H9 (cell line): ENCODE results near the gene IQCE. TPM values are rescaled to one million over a fixed set of nuclear protein-coding genes. Genes with fewer than 3 reads are reported as not detected.

Source experiments
- DNase-seq: peaks from one replicate; pipeline ENCODE4 v3.0.0-alpha.2; 2017
- H2AFZ ChIP-seq: one replicate; pipeline ENCODE4 v1.6.1; 2013; ENCODE audit warnings: mild to moderate bottlenecking, low read length, control low read depth, moderate library complexity
- H2AK5ac ChIP-seq: 2 replicates; pipeline ENCODE4 v1.6.1; 2013; ENCODE audit warnings: low read length, control low read depth, mixed read lengths; ENCODE audit not compliant: insufficient read length
- H2BK120ac ChIP-seq: one replicate; pipeline ENCODE4 v1.6.1; 2013; ENCODE audit warnings: low read depth, mild to moderate bottlenecking, low read length, control low read depth, inconsistent platforms; ENCODE audit not compliant: poor library complexity, severe bottlenecking
- H2BK12ac ChIP-seq: 2 replicates; pipeline ENCODE4 v1.6.1; 2013; ENCODE audit warnings: low read length, control low read depth, mixed read lengths, low read depth; ENCODE audit not compliant: insufficient read length
- H2BK15ac ChIP-seq: 2 replicates; pipeline ENCODE4 v1.6.1; 2013; ENCODE audit warnings: low read depth, low read length, control low read depth
- H2BK20ac ChIP-seq: one replicate; pipeline ENCODE4 v1.6.1; 2013; ENCODE audit warnings: low read depth, mild to moderate bottlenecking, low read length, control low read depth, inconsistent platforms; ENCODE audit not compliant: poor library complexity, severe bottlenecking
- H2BK5ac ChIP-seq: 2 replicates; pipeline ENCODE4 v1.6.1; 2013; ENCODE audit warnings: low read length, control low read depth, mixed read lengths; ENCODE audit not compliant: insufficient read length
- H3K14ac ChIP-seq: 2 replicates; pipeline ENCODE4 v1.6.1; 2013; ENCODE audit warnings: low read length, control low read depth; ENCODE audit not compliant: insufficient read depth
- H3K18ac ChIP-seq: 2 replicates; pipeline ENCODE4 v1.6.1; 2013; ENCODE audit warnings: low read depth, mild to moderate bottlenecking, mixed read lengths, low read length, control low read depth; ENCODE audit not compliant: insufficient read length
- H3K23ac ChIP-seq: 2 replicates; pipeline ENCODE4 v1.6.1; 2013; ENCODE audit warnings: low read length, control low read depth, mixed read lengths, low read depth; ENCODE audit not compliant: insufficient read length
- H3K23me2 ChIP-seq: 2 replicates; pipeline ENCODE4 v1.6.1; 2013; ENCODE audit warnings: low read depth, mild to moderate bottlenecking, mixed read lengths, low read length, control low read depth; ENCODE audit not compliant: insufficient read length, poor library complexity, severe bottlenecking
- H3K27ac ChIP-seq: 2 replicates; pipeline ENCODE4 v1.5.1; 2013; ENCODE audit warnings: low read length, control low read depth, mixed read lengths, low read depth; ENCODE audit not compliant: insufficient read length
- H3K27me3 ChIP-seq: 2 replicates; pipeline ENCODE4 v1.6.1; 2013; ENCODE audit warnings: low read length, control low read depth, inconsistent platforms; ENCODE audit not compliant: insufficient read depth
- H3K4ac ChIP-seq: 2 replicates; pipeline ENCODE4 v1.6.1; 2013; ENCODE audit warnings: low read depth, mild to moderate bottlenecking, control low read depth, inconsistent platforms, low read length, moderate library complexity
- H3K4me1 ChIP-seq: 2 replicates; pipeline ENCODE4 v1.6.1; 2013; ENCODE audit warnings: low read length, control low read depth, inconsistent platforms; ENCODE audit not compliant: insufficient read depth
- H3K4me2 ChIP-seq: 2 replicates; pipeline ENCODE4 v1.6.1; 2013; ENCODE audit warnings: low read length, control low read depth, mixed read lengths; ENCODE audit not compliant: insufficient read length, insufficient read depth
- H3K56ac ChIP-seq: 2 replicates; pipeline ENCODE4 v1.6.1; 2013; ENCODE audit warnings: low read depth, mild to moderate bottlenecking, mixed read lengths, low read length, control low read depth; ENCODE audit not compliant: insufficient read length
- H3K79me1 ChIP-seq: 2 replicates; pipeline ENCODE4 v1.6.1; 2013; ENCODE audit warnings: low read depth, mild to moderate bottlenecking, moderate library complexity, low read length, control low read depth, inconsistent platforms; ENCODE audit not compliant: insufficient read depth, poor library complexity, severe bottlenecking
- H3K79me2 ChIP-seq: 2 replicates; pipeline ENCODE4 v1.6.1; 2013; ENCODE audit warnings: low read length, control low read depth, inconsistent platforms; ENCODE audit not compliant: insufficient read depth
- H3K9ac ChIP-seq: 2 replicates; pipeline ENCODE4 v1.6.1; 2013; ENCODE audit warnings: low read length, control low read depth, mixed read lengths; ENCODE audit not compliant: insufficient read length; ENCODE audit errors: extremely low read depth
- H3K9me3 ChIP-seq: one replicate; pipeline ENCODE4 v1.6.1; 2013; ENCODE audit warnings: low read depth, low read length, inconsistent platforms; ENCODE audit not compliant: control insufficient read depth
- H3T11ph ChIP-seq: one replicate; pipeline ENCODE4 v1.6.1; 2013; ENCODE audit warnings: mild to moderate bottlenecking, low read length, control low read depth, inconsistent platforms
- H4K20me1 ChIP-seq: one replicate; pipeline ENCODE4 v1.6.1; 2013; ENCODE audit not compliant: control insufficient read depth, insufficient read length, insufficient read depth
- H4K5ac ChIP-seq: 2 replicates; pipeline ENCODE4 v1.6.1; 2013; ENCODE audit warnings: low read depth, mild to moderate bottlenecking, mixed read lengths, low read length, control low read depth; ENCODE audit not compliant: insufficient read length
- H4K8ac ChIP-seq: replicated peaks from 2 replicates; pipeline ENCODE4 v1.6.1; 2013; ENCODE audit warnings: low read length, control low read depth, mixed read lengths, low read depth; ENCODE audit not compliant: insufficient read length
- H4K91ac ChIP-seq: 2 replicates; pipeline ENCODE4 v1.6.1; 2013; ENCODE audit warnings: low read depth, mild to moderate bottlenecking, moderate library complexity, mixed read lengths, low read length, control low read depth; ENCODE audit not compliant: insufficient read length
- H3K27ac Mint-ChIP-seq, 3 experiments: 2 replicates in 2 of 3; 3 replicates in 1 of 3; pipeline ENCODE4 v1.8.0; 2020 to 2021; ENCODE audit warnings: mixed read lengths in 3 of 3, mild to moderate bottlenecking in 1 of 3, moderate library complexity in 1 of 3
- H3K27me3 Mint-ChIP-seq: 2 replicates; pipeline ENCODE4 v1.8.0; 2021; ENCODE audit warnings: low read depth, mild to moderate bottlenecking, moderate library complexity, mixed read lengths
- H3K36me3 Mint-ChIP-seq, 3 experiments: 2 replicates in 2 of 3; 3 replicates in 1 of 3; pipeline ENCODE4 v1.8.0; 2020 to 2021; ENCODE audit warnings: low read depth in 3 of 3, mixed read lengths in 3 of 3; ENCODE audit not compliant: insufficient read depth in 1 of 3
- H3K4me1 Mint-ChIP-seq, 2 experiments: 2 replicates each; pipeline ENCODE4 v1.8.0; 2020; ENCODE audit warnings: mixed read lengths in 2 of 2
- H3K4me3 Mint-ChIP-seq, 2 experiments: 2 replicates in 1 of 2; 3 replicates in 1 of 2; pipeline ENCODE4 v1.8.0; 2020 to 2021; ENCODE audit warnings: mild to moderate bottlenecking in 2 of 2, mixed read lengths in 2 of 2, moderate library complexity in 1 of 2
- H3K9me3 Mint-ChIP-seq, 2 experiments: 2 replicates in 1 of 2; 3 replicates in 1 of 2; pipeline ENCODE4 v1.8.0; 2020; ENCODE audit warnings: mild to moderate bottlenecking in 2 of 2, mixed read lengths in 2 of 2, moderate library complexity in 1 of 2
- WGBS: extraction: QIAGEN DNeasy Blood & Tissue Kit; methylation state at CpG from one replicate; pipeline ENCODE4 v1.1.7; 2013; ENCODE audit warnings: missing lambda C conversion rate, low lambda C conversion rate, mixed read lengths; ENCODE audit not compliant: insufficient read length; ENCODE audit errors: extremely low coverage; 5-methylcytosine and 5-hydroxymethylcytosine counted together
- total RNA-seq: library from RNA; stranded (reverse); gene quantifications from 2 replicates; pipeline ENCODE4 v1.2.1, GENCODE V29; 2021
- TF ChIP-seq, protein P1 (sequence below): fragments of 200-600 bp; sonication (generic); conservative IDR thresholded peaks from 3 replicates; pipeline ENCODE4 v1.8.0; 2021; ENCODE audit warnings: antibody characterized with exemption, mild to moderate bottlenecking

IQCE gene
- total RNA-seq, 1 experiment from 2014 or later = 7.0 TPM

DNA sequence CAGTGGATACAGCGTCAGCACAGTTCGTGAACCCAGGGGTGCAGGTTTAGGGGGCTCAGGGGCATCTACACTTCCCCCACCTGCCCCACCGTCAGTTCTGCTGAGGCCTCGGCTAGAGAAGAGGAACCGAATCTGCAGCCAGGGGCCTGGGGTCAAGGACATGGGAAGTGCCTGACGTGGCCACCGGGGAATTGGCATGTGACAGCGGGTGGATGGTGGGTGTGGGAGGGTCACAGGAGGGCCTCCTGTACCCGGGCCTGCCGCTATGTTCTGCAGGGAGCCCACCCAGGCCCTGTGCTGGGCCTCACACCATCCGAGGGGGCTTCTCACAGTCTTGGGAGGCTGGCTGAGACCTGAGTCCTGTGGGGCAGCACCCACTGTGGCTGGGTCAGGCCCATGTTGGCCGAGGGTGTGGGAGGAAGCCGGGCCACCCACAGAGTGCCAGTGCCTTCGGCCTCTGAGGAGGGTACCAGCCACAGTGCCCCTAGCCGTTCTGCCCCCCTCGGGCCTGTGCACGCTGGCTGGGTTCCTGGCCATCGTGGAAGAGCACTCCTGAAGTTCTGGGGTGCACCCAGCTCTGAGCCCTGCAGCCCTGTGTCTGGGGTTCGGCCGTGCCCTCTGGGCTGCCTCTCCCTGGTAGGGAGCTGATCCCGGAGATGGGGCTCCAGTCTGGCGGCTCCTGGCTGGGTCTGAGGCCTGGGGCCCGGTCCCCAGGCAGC, 78.9 kb downstream of the IQCE start:
- peaks cover 3% of the 10 kb centered on the region for H3K79me1 ChIP-seq
- Mint-ChIP-seq H3K36me3 (peaks cover 1 to 8% (median 7%) of the 10 kb centered on the region in 3 experiments; a peak in 5 of 7 replicates), H3K4me3 (no peak overlapping the region), H3K9me3 (no peaks in the 10 kb centered on the region), H3K27ac (no peak overlapping the region; a peak in 1 of 7 replicates), H3K4me1 (peaks cover 19 to 23% of the 10 kb centered on the region in 2 experiments), H3K27me3 (no peaks in the 10 kb centered on the region)
- peaks cover 38% of the 10 kb centered on the region; the same call in 1 of the 2 replicates for H3K79me2 ChIP-seq
- no peak overlapping the region for H3K4ac ChIP-seq
- H3K23ac ChIP-seq = no peak overlapping the region
- no peak overlapping the region for H3K4me2 ChIP-seq
- H2AFZ ChIP-seq = no peak overlapping the region
- no peaks in the 10 kb centered on the region for H3K27me3 ChIP-seq
- H2BK20ac ChIP-seq = no peak overlapping the region
- no peak for DNase-seq
- no peak overlapping the region for H2BK5ac ChIP-seq
- H3K9ac ChIP-seq = no peak overlapping the region
- H4K8ac ChIP-seq = no peak overlapping the region
- H3K27ac ChIP-seq = no peak overlapping the region
- H3K18ac ChIP-seq = no peak overlapping the region
- no peak overlapping the region for H2BK12ac ChIP-seq
- H3T11ph ChIP-seq = no peak overlapping the region
- TF ChIP-seq, protein P1, sequence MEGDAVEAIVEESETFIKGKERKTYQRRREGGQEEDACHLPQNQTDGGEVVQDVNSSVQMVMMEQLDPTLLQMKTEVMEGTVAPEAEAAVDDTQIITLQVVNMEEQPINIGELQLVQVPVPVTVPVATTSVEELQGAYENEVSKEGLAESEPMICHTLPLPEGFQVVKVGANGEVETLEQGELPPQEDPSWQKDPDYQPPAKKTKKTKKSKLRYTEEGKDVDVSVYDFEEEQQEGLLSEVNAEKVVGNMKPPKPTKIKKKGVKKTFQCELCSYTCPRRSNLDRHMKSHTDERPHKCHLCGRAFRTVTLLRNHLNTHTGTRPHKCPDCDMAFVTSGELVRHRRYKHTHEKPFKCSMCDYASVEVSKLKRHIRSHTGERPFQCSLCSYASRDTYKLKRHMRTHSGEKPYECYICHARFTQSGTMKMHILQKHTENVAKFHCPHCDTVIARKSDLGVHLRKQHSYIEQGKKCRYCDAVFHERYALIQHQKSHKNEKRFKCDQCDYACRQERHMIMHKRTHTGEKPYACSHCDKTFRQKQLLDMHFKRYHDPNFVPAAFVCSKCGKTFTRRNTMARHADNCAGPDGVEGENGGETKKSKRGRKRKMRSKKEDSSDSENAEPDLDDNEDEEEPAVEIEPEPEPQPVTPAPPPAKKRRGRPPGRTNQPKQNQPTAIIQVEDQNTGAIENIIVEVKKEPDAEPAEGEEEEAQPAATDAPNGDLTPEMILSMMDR = no peak
- no peak overlapping the region for H3K56ac ChIP-seq
- H2AK5ac ChIP-seq = no peak overlapping the region
- H4K91ac ChIP-seq = no peak overlapping the region
- no peak overlapping the region for H4K5ac ChIP-seq
- WGBS = no CpG with 5 or more reads among the region's 23 CpGs
- peaks cover 4% of the 10 kb centered on the region for H4K20me1 ChIP-seq
- H3K23me2 ChIP-seq = peaks cover 13% of the 10 kb centered on the region
- no peaks in the 10 kb centered on the region for H3K4me1 ChIP-seq
- H3K14ac ChIP-seq = no peak overlapping the region; the same call in 1 of the 2 replicates
- H2BK120ac ChIP-seq = no peak overlapping the region
- H3K9me3 ChIP-seq = no peaks in the 10 kb centered on the region
- H2BK15ac ChIP-seq = no peak overlapping the region
